ENCODE results near the gene NRXN3. TPM values are rescaled to one million over a fixed set of nuclear protein-coding genes. Genes with fewer than 3 reads are reported as not detected.

Gene NRXN3
- total RNA-seq, 1 donor from 2014 or later, result 4.1 TPM

- DNase-seq (ENCODE audit: low spot score), result no peak
- intact Hi-C loops (cut with DNase I), result no loop called here
Measured at GRCh38 chr14:79179985-79180384, 1009.8 kb downstream of the NRXN3 start.

DNA sequence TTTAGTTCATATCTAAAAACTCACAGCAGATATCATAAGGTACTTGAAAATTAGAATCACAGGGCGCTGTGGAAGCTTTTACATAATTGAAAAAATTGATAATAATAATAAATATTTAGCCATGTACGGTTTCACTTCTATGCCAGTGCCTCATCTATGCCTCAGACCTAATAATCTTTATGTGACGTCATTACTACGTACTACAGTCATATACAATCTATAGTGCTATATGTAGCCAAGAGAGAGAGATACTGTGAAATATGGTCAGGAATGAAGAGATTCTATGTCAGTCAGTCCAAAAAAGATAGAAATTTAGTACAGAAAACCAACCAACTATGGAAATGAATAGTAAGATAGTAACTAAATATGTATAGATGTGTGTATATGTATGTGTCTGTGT is 1010.5 kb downstream of the NRXN3 start:
- intact Hi-C loops (cut with DNase I), result no loop called here
- no peak for DNase-seq (ENCODE audit: low spot score)

DNA sequence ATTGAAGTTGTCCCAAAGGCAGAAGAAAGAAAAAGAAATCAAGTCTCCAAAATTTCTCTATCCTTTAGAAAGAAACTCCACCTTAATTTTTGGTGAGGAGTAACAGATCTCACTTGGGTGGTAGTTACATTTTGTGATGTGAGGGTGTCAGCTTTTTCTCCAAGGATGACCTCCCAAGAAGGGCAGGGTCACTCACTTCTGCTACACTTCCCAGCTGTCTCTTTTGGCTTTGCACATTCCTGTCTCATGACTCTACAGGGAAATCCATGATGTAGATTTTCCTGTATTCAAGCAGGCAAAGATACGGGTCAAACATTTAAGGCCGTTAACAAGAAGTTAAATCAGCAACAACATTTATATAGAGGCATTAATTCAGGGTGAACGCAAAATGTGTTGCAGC is 1016.4 kb downstream of the NRXN3 start:
- no peak for DNase-seq (ENCODE audit: low spot score)
- intact Hi-C loops (cut with DNase I), result no loop called here

DNA sequence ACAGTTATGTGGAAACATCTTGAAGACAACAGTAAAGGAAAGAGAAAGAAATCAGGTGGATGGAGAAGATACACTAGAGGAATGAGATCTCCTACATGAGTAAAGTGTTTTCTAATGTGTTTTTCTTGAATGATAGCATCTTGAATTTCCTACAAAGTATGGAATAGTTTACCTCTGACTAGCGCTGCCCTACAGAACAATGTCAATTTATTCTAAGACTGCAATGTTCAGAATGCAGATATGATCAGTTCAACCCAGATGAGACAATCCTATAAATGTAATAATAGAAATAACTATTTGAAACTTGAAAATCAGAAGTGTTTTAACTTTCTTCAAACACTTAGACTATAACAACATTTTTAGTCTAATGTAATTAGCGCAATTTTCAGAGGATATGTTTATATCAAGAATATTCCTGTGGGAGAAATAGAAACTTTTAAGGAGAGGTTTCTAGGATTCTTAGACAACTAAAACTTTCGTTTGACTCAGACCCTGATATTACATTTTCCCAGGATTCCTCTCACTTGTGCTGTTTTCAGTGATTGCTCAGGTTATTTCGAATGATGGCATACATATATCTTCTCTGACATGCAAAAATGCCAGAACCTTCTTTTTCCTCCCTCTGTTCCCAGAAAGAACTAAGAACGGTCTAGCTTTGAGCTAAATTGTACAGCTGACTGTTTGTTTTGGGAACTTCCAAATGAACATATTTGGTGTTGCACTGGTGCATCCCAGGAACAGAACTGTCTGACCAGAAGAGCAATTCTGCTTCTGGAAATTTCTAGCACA is 1023.7 kb downstream of the NRXN3 start:
- intact Hi-C loops (cut with DNase I), result no loop called here
- no peak for DNase-seq (ENCODE audit: low spot score)

- no peak for DNase-seq (ENCODE audit: low spot score)
- intact Hi-C loops (cut with DNase I), result no loop called here
Measured at GRCh38 chr14:79196216-79196615, 1026.0 kb downstream of the NRXN3 start.

DNA sequence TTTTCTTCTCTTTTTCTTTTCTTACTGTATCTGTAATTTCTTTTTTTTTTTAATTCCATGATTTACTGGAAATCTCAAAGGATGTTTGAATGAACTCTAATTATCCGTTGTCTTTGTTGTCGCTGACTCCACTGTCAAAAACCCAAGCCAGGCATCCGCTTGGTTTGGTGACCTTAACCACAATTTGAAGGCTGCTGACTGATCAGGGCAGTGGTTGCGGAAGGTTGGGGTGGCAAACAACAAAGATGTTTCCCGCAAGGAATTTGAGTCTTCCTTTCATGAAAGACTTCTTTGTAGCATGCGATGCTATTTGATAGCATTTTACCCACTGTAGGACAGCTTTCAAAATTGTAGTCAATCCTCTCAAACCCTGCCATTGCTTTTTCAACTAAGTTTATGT is 1027.3 kb downstream of the NRXN3 start:
- intact Hi-C loops (cut with DNase I), result no loop called here
- DNase-seq (ENCODE audit: low spot score), result no peak

DNA sequence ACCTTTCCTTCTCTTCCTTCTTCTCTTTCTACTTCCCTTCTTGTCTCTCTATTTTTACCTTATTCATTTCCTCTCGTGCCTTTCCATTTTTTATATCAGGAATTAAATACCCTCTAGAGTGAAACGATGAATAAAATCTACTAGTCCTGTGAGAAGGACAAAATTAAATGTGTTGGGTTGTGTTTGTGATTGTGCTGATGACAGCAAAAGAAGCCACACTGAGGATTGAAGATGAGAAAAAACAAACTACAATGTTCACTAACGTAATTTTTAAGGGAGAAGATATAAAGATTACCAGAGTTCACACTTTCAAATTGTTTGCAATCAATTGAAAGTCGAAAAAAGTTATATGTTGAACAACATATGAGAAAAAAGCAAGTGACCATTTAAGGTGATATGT is 1029.0 kb downstream of the NRXN3 start:
- DNase-seq (ENCODE audit: low spot score), result no peak
- intact Hi-C loops (cut with DNase I), result no loop called here

GRCh38 chr14:79201564-79202207 is 1031.5 kb downstream of the NRXN3 start:
- DNase-seq (ENCODE audit: low spot score), result no peak
- intact Hi-C loops (cut with DNase I), result no loop called here

GRCh38 chr14:79204591-79204990 is 1034.4 kb downstream of the NRXN3 start:
- DNase-seq (ENCODE audit: low spot score), result no peak
- intact Hi-C loops (cut with DNase I), result no loop called here

DNA sequence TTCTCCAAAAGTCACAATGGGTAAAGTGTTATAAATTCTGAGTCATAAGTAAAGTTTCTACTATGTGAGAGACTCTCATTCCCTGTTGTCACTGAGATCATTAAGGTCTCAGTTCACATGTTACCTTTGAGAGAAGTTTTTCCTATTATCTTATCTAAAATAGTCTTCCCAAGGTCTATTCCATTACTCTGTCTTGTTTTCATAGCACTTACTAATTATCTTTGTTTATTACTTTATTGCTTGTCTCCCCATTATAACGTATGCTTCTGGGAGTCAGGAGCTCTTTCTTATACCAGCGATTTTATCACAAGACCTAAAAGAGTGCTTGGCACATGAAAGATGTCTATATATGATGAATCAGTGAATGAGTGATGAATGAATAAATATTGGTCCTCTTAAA is 1039.2 kb downstream of the NRXN3 start:
- intact Hi-C loops (cut with DNase I), result no loop called here
- DNase-seq (ENCODE audit: low spot score), result no peak

DNA sequence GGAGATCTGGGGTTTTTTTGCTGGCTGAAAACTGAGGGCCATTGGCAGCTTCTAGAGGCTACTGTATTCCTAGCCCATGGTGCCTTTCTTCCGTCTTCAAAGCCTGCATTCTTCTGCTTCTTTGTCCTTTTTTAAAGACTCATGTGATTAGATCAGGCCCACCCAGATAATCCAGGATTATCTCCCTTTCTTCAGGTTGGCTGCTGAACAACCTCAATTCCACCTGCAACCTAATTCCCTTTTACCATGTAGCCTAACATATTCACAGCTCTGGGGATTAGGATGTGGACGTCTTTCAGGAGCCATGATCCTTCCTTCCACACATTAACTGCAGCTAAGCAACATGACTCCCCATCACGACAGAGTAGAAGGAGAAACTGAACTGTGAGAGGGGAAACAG is 1055.6 kb downstream of the NRXN3 start:
- no peak for DNase-seq (ENCODE audit: low spot score)
- intact Hi-C loops (cut with DNase I), result no loop called here

DNA sequence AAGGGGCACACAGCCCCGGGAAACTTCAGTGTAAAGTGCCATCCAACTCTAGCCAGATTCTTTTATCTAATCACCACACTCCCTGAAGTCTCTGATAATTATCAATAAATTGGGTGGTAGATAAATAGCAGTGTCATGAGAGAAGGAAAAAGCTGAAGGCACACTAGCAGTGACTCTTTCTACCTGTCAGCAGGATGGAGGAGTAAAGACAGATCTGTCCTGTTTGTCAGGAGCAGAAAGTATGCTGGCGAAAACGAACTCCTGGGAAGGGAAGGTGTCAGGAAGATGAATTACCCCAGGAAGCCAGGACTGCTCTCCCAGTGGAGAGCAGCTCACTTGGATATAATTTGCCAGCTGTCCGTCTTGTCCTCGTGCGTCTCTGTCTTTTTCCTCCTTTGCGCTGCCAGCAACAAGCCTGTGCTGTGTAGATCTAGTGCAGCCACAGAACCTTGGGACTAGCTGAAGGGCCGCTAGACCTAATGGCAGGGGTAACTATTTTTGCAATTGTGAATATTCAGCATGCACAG is 1059.3 kb downstream of the NRXN3 start:
- no peak for DNase-seq (ENCODE audit: low spot score)
- intact Hi-C loops (cut with DNase I), result no loop called here

DNA sequence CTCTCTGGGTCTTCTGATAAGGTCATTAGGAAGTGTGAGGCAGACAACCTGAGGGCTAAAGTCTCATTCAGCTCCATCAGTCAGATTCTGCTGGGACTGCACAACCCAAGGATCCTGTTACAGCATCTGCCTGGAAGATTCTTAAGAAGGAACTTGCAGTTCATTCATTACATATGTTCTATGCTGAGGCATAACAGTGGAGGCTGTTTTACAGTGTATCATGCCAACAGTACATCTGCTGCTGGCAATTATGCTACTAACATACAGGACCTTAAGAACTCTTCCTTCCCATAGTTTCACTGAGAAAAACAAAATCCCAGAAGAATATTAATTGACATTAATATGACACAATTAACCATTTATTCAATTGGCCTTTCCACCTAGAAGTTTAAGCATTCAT is 1072.5 kb downstream of the NRXN3 start:
- intact Hi-C loops (cut with DNase I), result no loop called here
- DNase-seq (ENCODE audit: low spot score), result no peak

DNA sequence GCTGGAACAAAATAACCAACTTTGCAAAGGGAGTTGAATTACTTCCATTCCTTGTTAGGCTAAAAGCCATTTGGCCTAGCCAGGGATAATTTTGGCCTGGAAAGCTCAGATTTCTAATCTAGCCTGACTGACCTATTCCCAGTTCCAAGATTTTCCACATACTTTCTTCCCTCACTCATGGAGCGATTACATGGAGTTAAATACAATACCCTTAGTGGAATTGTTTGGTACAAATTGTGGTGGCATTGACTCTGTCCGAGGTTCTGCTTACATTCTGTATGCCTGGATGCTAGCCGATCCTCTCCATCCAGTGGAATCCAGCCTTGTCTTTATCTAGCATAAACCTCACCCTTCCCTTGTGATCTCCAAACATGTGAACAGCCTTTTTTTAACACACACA is 1076.0 kb downstream of the NRXN3 start:
- intact Hi-C loops (cut with DNase I), result no loop called here
- DNase-seq (ENCODE audit: low spot score), result no peak

GRCh38 chr14:79248126-79248525 is 1078.0 kb downstream of the NRXN3 start:
- no peak for DNase-seq (ENCODE audit: low spot score)

GRCh38 chr14:79248771-79249170 is 1078.6 kb downstream of the NRXN3 start:
- intact Hi-C loops (cut with DNase I), result no loop called here
- no peak for DNase-seq (ENCODE audit: low spot score)

More at GRCh38 chr14:79248126-79248525, 1078.0 kb downstream of the NRXN3 start:
- intact Hi-C loops (cut with DNase I), result no loop called here

- intact Hi-C loops (cut with DNase I), result no loop called here
- no peak for DNase-seq (ENCODE audit: low spot score)
Measured at GRCh38 chr14:79251278-79251677, 1081.1 kb downstream of the NRXN3 start.

DNA sequence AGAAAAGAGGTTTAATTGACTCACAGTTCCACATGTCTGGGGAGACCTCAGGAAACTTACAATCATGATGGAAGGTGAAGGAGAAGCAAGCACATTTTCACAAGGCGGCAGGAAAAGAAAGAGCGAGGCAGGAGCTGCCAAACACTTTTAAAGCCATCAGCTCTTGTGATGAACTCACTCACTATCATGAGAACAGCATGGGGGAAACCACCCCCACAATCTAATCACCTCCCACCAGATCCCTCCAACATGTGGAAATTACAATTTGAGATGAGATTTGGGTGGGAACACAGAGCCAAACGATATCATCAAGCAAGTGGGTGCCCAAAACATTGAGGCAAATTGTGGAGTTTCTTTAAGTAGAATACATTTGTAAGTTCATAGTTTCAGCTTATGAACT is 1083.4 kb downstream of the NRXN3 start:
- intact Hi-C loops (cut with DNase I), result no loop called here
- DNase-seq (ENCODE audit: low spot score), result no peak

GRCh38 chr14:79254069-79254775 is 1084.0 kb downstream of the NRXN3 start:
- intact Hi-C loops (cut with DNase I), result no loop called here
- DNase-seq (ENCODE audit: low spot score), result no peak

DNA sequence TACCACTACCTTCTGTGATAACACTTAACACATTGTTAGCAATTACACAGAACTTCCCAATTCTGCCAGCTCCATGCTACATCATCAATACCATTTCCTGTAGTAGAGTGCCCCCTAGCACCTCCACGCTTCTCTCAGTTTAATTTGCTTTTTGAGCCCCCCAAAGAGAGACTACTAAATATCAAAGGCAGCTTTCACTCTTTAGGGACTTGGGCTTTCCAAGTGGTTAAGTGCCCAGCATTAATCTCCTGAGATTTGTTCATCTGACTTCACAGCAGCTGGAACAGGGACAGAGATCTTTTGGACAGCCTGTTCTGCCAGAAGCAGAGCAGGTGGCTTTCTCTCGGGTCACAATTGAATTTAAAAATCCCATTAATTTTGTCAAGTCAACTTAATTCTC is 1086.2 kb downstream of the NRXN3 start:
- intact Hi-C loops (cut with DNase I), result no loop called here
- no peak for DNase-seq (ENCODE audit: low spot score)

GRCh38 chr14:79260406-79260805 is 1090.2 kb downstream of the NRXN3 start:
- no peak for DNase-seq (ENCODE audit: low spot score)
- intact Hi-C loops (cut with DNase I), result no loop called here
